Astrocyte (in vitro differentiated cells and primary cell): ENCODE results near the gene ADCY5. TPM values are rescaled to one million over a fixed set of nuclear protein-coding genes. Genes with fewer than 3 reads are reported as not detected.

Source experiments
- DNase-seq: peaks from one replicate; pipeline ENCODE4 v3.0.0-alpha.2; 2010; ENCODE audit warnings: low read depth
- FAIRE-seq: peaks from 2 replicates; lab custom pipeline; 2011; peaks lifted over from hg19 to GRCh38; lab: Jason Lieb, UNC
- H2AFZ ChIP-seq: 2 replicates; pipeline ENCODE4 v1.6.0; 2012; ENCODE audit warnings: low read depth, low read length, inconsistent platforms
- H3K27ac ChIP-seq: 2 replicates; pipeline ENCODE4 v1.5.1; 2011; ENCODE audit warnings: low read depth, low read length, inconsistent platforms
- H3K27me3 ChIP-seq: 2 replicates; pipeline ENCODE4 v1.6.0; 2011; ENCODE audit warnings: low read length, inconsistent platforms; ENCODE audit not compliant: insufficient read depth
- H3K36me3 ChIP-seq: 2 replicates; pipeline ENCODE4 v1.5.1; 2011; ENCODE audit warnings: low read length, inconsistent platforms; ENCODE audit not compliant: insufficient read depth
- H3K4me1 ChIP-seq: 2 replicates; pipeline ENCODE4 v1.5.1; 2011; ENCODE audit warnings: low read length, inconsistent platforms; ENCODE audit not compliant: insufficient read depth
- H3K4me2 ChIP-seq: 2 replicates; pipeline ENCODE4 v1.6.0; 2012; ENCODE audit warnings: low read length, inconsistent platforms
- H3K4me3 ChIP-seq: 2 replicates; pipeline ENCODE4 v1.5.1; 2011; ENCODE audit warnings: low read depth, mild to moderate bottlenecking, low read length, inconsistent platforms; ENCODE audit not compliant: insufficient read depth
- H3K79me2 ChIP-seq: 2 replicates; pipeline ENCODE4 v1.6.0; 2012; ENCODE audit warnings: mild to moderate bottlenecking, low read length, inconsistent platforms; ENCODE audit not compliant: insufficient read depth
- H3K9ac ChIP-seq: 2 replicates; pipeline ENCODE4 v1.6.0; 2012; ENCODE audit warnings: mild to moderate bottlenecking, low read length, inconsistent platforms
- H3K9me3 ChIP-seq: 2 replicates; pipeline ENCODE4 v1.5.1; 2012; ENCODE audit warnings: low read depth, mild to moderate bottlenecking, low read length, inconsistent platforms; ENCODE audit not compliant: insufficient read depth
- H4K20me1 ChIP-seq: 2 replicates; pipeline ENCODE4 v1.6.0; 2012; ENCODE audit warnings: low read length, inconsistent platforms; ENCODE audit not compliant: insufficient read depth
- H3K27ac Mint-ChIP-seq: one replicate; pipeline ENCODE4 v1.8.0; 2021; ENCODE audit warnings: mild to moderate bottlenecking, mixed read lengths; ENCODE audit not compliant: unreplicated experiment
- H3K27me3 Mint-ChIP-seq: one replicate; pipeline ENCODE4 v1.8.0; 2021; ENCODE audit warnings: low read depth, mixed read lengths; ENCODE audit not compliant: unreplicated experiment
- H3K36me3 Mint-ChIP-seq: one replicate; pipeline ENCODE4 v1.8.0; 2021; ENCODE audit warnings: low read depth, mixed read lengths; ENCODE audit not compliant: unreplicated experiment
- H3K4me1 Mint-ChIP-seq: one replicate; pipeline ENCODE4 v1.8.0; 2021; ENCODE audit warnings: low read depth, mixed read lengths; ENCODE audit not compliant: unreplicated experiment
- H3K4me3 Mint-ChIP-seq: one replicate; pipeline ENCODE4 v1.8.0; 2021; ENCODE audit warnings: mild to moderate bottlenecking, moderate library complexity, mixed read lengths; ENCODE audit not compliant: unreplicated experiment
- H3K9me3 Mint-ChIP-seq: one replicate; pipeline ENCODE4 v1.8.0; 2021; ENCODE audit warnings: mild to moderate bottlenecking, mixed read lengths; ENCODE audit not compliant: unreplicated experiment
- EZH2 ChIP-seq: IDR thresholded peaks from 2 replicates; pipeline ENCODE4 v1.6.1; 2012; ENCODE audit warnings: mild to moderate bottlenecking, low read length, inconsistent platforms; ENCODE audit not compliant: insufficient read depth
- total RNA-seq: library from RNA; stranded (reverse); gene quantifications from 2 replicates; pipeline ENCODE4 v1.2.1, GENCODE V29; 2021
- TF ChIP-seq, protein P1 (sequence below): IDR thresholded peaks from 2 replicates; pipeline ENCODE4 v1.5.1; 2011; ENCODE audit warnings: low read depth, mild to moderate bottlenecking, inconsistent platforms, low read length, moderate library complexity; ENCODE audit not compliant: insufficient read depth

Gene ADCY5
- total RNA-seq, 1 donor from 2014 or later = 1.2 TPM

- no peak for FAIRE-seq
- Histone ChIP-seq H3K36me3 (no peaks in the 10 kb centered on the region), H3K4me1 (no peaks in the 10 kb centered on the region), H3K27me3 (peaks cover 42% of the 10 kb centered on the region), H3K4me2 (no peak overlapping the region), H3K9me3 (no peaks in the 10 kb centered on the region), H3K27ac (no peak overlapping the region), H2AFZ (no peak overlapping the region), H3K9ac (no peak overlapping the region), H3K79me2 (no peaks in the 10 kb centered on the region), H4K20me1 (no peaks in the 10 kb centered on the region), H3K4me3 (no peak overlapping the region)
- Mint-ChIP-seq H3K27me3 (peaks cover 55% of the 10 kb centered on the region), H3K36me3 (no peaks in the 10 kb centered on the region), H3K27ac (no peak overlapping the region), H3K4me1 (no peaks in the 10 kb centered on the region), H3K4me3 (no peak overlapping the region), H3K9me3 (no peaks in the 10 kb centered on the region)
- DNase-seq = no peak
- TF ChIP-seq, protein P1, sequence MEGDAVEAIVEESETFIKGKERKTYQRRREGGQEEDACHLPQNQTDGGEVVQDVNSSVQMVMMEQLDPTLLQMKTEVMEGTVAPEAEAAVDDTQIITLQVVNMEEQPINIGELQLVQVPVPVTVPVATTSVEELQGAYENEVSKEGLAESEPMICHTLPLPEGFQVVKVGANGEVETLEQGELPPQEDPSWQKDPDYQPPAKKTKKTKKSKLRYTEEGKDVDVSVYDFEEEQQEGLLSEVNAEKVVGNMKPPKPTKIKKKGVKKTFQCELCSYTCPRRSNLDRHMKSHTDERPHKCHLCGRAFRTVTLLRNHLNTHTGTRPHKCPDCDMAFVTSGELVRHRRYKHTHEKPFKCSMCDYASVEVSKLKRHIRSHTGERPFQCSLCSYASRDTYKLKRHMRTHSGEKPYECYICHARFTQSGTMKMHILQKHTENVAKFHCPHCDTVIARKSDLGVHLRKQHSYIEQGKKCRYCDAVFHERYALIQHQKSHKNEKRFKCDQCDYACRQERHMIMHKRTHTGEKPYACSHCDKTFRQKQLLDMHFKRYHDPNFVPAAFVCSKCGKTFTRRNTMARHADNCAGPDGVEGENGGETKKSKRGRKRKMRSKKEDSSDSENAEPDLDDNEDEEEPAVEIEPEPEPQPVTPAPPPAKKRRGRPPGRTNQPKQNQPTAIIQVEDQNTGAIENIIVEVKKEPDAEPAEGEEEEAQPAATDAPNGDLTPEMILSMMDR = no peak
- TF ChIP-seq EZH2 = no peak
Observed at GRCh38 chr3:123451186-123451585, 2.3 kb upstream of the ADCY5 start.

DNA sequence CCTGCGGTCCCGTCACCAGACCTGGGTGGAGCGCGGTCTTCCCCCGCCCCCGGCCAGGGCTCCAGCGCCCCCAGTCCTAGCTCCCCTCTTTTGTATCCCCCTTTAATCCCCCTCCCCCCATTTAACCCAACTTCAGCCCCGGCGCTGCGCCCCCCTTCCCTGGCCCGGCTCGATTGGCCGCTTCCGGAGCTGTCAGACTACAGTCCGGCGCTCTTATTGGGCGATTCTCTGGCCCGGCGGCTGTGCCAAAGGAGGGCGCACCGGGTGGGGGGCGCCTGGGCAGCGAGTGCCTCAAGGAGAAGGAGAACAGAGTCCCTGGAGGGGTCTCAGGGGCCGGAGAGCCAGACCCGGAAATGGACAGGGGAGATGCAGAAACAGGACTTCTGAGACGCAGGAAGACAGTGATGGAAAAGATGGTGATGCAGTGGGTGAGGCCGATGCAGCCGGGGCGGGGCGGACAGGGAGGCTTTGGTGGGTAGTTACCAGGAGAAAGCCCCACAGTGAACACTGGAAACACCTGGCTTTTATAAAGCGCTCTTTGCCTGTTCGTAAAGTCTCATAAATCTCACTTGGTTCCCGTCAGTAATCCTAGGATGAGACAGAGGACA, 1.2 kb upstream of the ADCY5 start:
- Mint-ChIP-seq H3K27me3 (peaks cover 56% of the 10 kb centered on the region), H3K4me3 (peak overlapping the region; percentile 73), H3K27ac (peak overlapping the region; percentile 34), H3K4me1 (no peaks in the 10 kb centered on the region), H3K9me3 (no peaks in the 10 kb centered on the region), H3K36me3 (no peaks in the 10 kb centered on the region)
- Histone ChIP-seq H3K79me2 (no peaks in the 10 kb centered on the region), H3K9me3 (no peaks in the 10 kb centered on the region), H3K36me3 (no peaks in the 10 kb centered on the region), H3K4me1 (no peaks in the 10 kb centered on the region), H4K20me1 (peaks cover 1% of the 10 kb centered on the region), H3K9ac (peak overlapping the region; percentile 18), H3K27me3 (peaks cover 52% of the 10 kb centered on the region), H3K4me3 (peak overlapping the region; percentile 50), H3K4me2 (peak overlapping the region; percentile 87), H2AFZ (peak overlapping the region; percentile 59), H3K27ac (no peak overlapping the region)
- peak; percentile 10 for TF ChIP-seq EZH2
- TF ChIP-seq, protein P1 = no peak
- DNase-seq (no peak), FAIRE-seq (no peak)
